IMR-90 (cell line): ENCODE results near the gene SETD2.

Source experiments
- CEBPB ChIP-seq: IDR thresholded peaks from 2 replicates; pipeline ENCODE4 v1.6.1; 2012; ENCODE audit warnings: low read depth, low read length, improper control_type of control experiment
- CTCF ChIP-seq: conservative IDR thresholded peaks from 2 replicates; pipeline ENCODE4 v1.5.1; 2012; ENCODE audit warnings: mild to moderate bottlenecking, low read depth, low read length, improper control_type of control experiment
- MAFK ChIP-seq: IDR thresholded peaks from 2 replicates; pipeline ENCODE4 v1.6.1; 2012; ENCODE audit warnings: low read depth, low read length, improper control_type of control experiment
- MXI1 ChIP-seq: IDR thresholded peaks from 2 replicates; pipeline ENCODE4 v1.6.1; 2012; ENCODE audit warnings: low read depth, mild to moderate bottlenecking, low read length, moderate library complexity, borderline replicate concordance
- POLR2A ChIP-seq: IDR thresholded peaks from 2 replicates; pipeline ENCODE4 v1.6.1; 2012; ENCODE audit warnings: mild to moderate bottlenecking, low read depth, low read length
- USF2 ChIP-seq: fragments of 150-350 bp; IDR thresholded peaks from 2 replicates; pipeline ENCODE4 v1.6.1; 2017; ENCODE audit warnings: mild to moderate bottlenecking, antibody characterized with exemption, low read length, low read depth

GRCh38 chr3:47035645-47036044 lies 128.3 kb downstream of the SETD2 start:
- TF ChIP-seq MXI1, result 0 out of 2 replicates have a peak, but pooled peaks have one; percentile 19
- TF ChIP-seq CTCF, result no peak
- no peak for TF ChIP-seq POLR2A
- no peak for TF ChIP-seq CEBPB
- TF ChIP-seq USF2, result no peak
- no peak for TF ChIP-seq MAFK
